A673 (cell line): Measurements from ENCODE around the gene FAM114A1.

ENCODE experiments used
- CTCF ChIP-seq: fragments of 300-800, 200-600 bp; sonication (generic); conservative IDR thresholded peaks from 2 replicates; pipeline ENCODE4 v1.5.1; 2017; ENCODE audit warnings: low read depth, mild to moderate bottlenecking, antibody characterized with exemption, low read length, moderate library complexity, mixed read lengths
- EZH2 ChIP-seq: fragments of 200-600 bp; sonication (generic); IDR thresholded peaks from 2 replicates; pipeline ENCODE4 v1.6.1; 2017; ENCODE audit warnings: borderline replicate concordance, low read depth, mild to moderate bottlenecking, mixed read lengths, antibody characterized with exemption, low read length; ENCODE audit not compliant: poor library complexity, severe bottlenecking

GRCh38 chr4:38870098-38870808 is 2.6 kb downstream of the FAM114A1 start:
- no peak for TF ChIP-seq CTCF
- no peak for TF ChIP-seq EZH2
